Mesothelial cell of epicardium (in vitro differentiated cells): ENCODE results near the gene PSMD9. TPM values are rescaled to one million over a fixed set of nuclear protein-coding genes. Genes with fewer than 3 reads are reported as not detected.
"Not testable (repeated sequence)": the region's sequence is repeated elsewhere in the genome, so short reads cannot be mapped to it uniquely, and the experiment has no call there.

ENCODE experiments used
- DNase-seq, 2 experiments: peaks; one replicate each; pipeline ENCODE4 v3.0.0; 2021; ENCODE audit warnings: low spot score in 2 of 2; ENCODE audit not compliant: unreplicated experiment in 2 of 2
- H3K27ac Mint-ChIP-seq: 2 replicates; pipeline ENCODE4 v1.8.0; 2021; ENCODE audit warnings: mixed read lengths
- H3K27me3 Mint-ChIP-seq: 2 replicates; pipeline ENCODE4 v1.8.0; 2021; ENCODE audit warnings: low read depth, mixed read lengths
- H3K36me3 Mint-ChIP-seq: 2 replicates; pipeline ENCODE4 v1.8.0; 2021; ENCODE audit warnings: mixed read lengths
- H3K4me1 Mint-ChIP-seq: 2 replicates; pipeline ENCODE4 v1.8.0; 2021; ENCODE audit warnings: mixed read lengths
- H3K4me3 Mint-ChIP-seq: 2 replicates; pipeline ENCODE4 v1.8.0; 2021; ENCODE audit warnings: mild to moderate bottlenecking, moderate library complexity, mixed read lengths
- H3K9me3 Mint-ChIP-seq: 2 replicates; pipeline ENCODE4 v1.8.0; 2021; ENCODE audit warnings: mixed read lengths
- total RNA-seq: library from RNA; stranded (reverse); gene quantifications from 3 replicates; pipeline ENCODE4 v1.2.1, GENCODE V29; 2021
- TF ChIP-seq, protein P1 (sequence below): fragments of 200-600 bp; sonication (generic); IDR thresholded peaks from one replicate; pipeline ENCODE4 v1.5.0; 2021; ENCODE audit warnings: antibody characterized with exemption; ENCODE audit not compliant: unreplicated experiment

The PSMD9 gene
- total RNA-seq, 1 donor from 2014 or later, result 34.1 TPM

DNA sequence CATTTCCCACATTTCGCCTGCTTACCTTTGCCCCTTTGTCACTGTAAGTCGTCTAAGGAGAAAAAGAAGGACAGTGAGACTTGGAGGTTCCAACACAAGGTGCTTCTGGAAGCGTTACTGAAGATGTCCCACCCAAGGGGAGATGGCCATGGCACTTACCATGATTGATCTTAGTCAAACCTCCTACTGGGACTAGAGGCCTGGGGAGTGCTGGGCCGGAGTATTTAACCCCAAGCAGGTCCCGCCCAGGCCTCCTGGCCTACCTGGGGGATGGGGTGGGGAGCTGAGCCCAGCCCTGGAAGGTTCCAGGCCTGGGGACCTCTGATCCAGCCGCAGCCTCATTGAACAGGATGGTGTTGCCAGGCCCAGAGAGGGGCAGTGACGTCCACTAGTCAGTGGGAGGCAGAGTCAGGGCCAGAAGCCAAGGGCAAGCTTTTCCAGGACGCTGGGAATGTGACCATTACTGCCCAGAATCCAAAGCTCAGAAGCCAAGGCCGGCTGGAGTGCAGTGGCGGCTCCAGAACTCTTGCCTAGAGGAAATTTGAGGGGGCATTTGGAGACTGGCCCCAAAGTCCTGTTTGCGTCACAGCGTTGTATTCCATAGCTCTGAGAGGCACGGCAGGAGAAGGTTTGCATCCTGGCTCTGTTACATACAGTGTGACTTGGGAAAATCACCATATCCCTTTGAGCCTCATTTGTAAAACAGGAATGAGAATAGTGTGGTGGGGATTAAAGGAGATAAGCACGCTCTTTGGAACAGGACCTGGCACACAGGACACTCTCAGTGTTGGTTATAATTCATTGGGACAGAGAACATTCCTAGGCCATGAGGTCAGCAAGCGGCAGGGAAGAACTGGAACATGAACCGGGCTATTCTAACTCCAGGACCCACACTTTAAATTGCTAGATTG, 29.7 kb upstream of the PSMD9 start, which contains the start of gene HPD:
HPD (minus strand) TSS at position 198 of the 911 bp plus-strand sequence; CDS start at position 162, 36 bp downstream.
- H3K36me3 Mint-ChIP-seq, result no peaks in the 10 kb centered on the region
- TF ChIP-seq, protein P1, sequence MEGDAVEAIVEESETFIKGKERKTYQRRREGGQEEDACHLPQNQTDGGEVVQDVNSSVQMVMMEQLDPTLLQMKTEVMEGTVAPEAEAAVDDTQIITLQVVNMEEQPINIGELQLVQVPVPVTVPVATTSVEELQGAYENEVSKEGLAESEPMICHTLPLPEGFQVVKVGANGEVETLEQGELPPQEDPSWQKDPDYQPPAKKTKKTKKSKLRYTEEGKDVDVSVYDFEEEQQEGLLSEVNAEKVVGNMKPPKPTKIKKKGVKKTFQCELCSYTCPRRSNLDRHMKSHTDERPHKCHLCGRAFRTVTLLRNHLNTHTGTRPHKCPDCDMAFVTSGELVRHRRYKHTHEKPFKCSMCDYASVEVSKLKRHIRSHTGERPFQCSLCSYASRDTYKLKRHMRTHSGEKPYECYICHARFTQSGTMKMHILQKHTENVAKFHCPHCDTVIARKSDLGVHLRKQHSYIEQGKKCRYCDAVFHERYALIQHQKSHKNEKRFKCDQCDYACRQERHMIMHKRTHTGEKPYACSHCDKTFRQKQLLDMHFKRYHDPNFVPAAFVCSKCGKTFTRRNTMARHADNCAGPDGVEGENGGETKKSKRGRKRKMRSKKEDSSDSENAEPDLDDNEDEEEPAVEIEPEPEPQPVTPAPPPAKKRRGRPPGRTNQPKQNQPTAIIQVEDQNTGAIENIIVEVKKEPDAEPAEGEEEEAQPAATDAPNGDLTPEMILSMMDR, result no peak
- H3K27me3 Mint-ChIP-seq, result no peaks in the 10 kb centered on the region
- peak within 1 kb of the TSS; percentile 24 for H3K27ac Mint-ChIP-seq
- H3K9me3 Mint-ChIP-seq, result no peaks in the 10 kb centered on the region
- no peak for DNase-seq
- peaks cover 24% of the 10 kb centered on the region for H3K4me1 Mint-ChIP-seq
- no peak within 1 kb of the TSS for H3K4me3 Mint-ChIP-seq

DNA sequence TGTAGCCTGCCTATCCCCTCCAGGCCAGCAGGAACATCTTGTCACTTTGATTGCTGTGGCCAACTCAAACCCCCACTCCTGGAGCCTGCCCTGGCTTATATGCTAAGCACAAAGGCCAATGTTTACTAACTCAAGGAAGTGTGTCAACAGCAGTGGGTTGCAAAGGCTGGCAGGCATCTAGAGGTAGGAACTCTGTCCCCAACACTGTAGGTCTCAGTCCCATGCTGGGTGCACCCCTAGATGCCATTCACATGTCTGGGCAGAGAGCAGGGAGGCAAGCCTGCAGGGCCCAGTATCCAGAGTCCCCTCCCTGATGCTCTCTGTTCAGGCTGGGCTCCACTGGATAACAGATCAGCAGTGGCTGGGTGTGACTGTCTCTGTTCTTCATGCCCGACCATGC, 28.3 kb upstream of the PSMD9 start:
- Mint-ChIP-seq H3K27ac (no peak overlapping the region), H3K4me3 (no peak overlapping the region), H3K36me3 (no peaks in the 10 kb centered on the region), H3K27me3 (no peaks in the 10 kb centered on the region), H3K9me3 (no peaks in the 10 kb centered on the region), H3K4me1 (peaks cover 24% of the 10 kb centered on the region)
- DNase-seq, result no peak
- TF ChIP-seq, protein P1, result no peak

- DNase-seq, H3K27me3 Mint-ChIP-seq, H3K9me3 Mint-ChIP-seq, H3K36me3 Mint-ChIP-seq, H3K27ac Mint-ChIP-seq, H3K4me3 Mint-ChIP-seq: not testable (repeated sequence)
- peaks cover 24% of the 10 kb centered on the region for H3K4me1 Mint-ChIP-seq
Measured at GRCh38 chr12:121860699-121861098, 27.9 kb upstream of the PSMD9 start.

GRCh38 chr12:121861636-121862254, 26.8 kb upstream of the PSMD9 start:
- peaks cover 24% of the 10 kb centered on the region for H3K4me1 Mint-ChIP-seq
- peak overlapping the region; percentile 56 for H3K27ac Mint-ChIP-seq
- H3K9me3 Mint-ChIP-seq, result no peaks in the 10 kb centered on the region
- H3K4me3 Mint-ChIP-seq, result peak overlapping the region; percentile 52
- H3K36me3 Mint-ChIP-seq, result no peaks in the 10 kb centered on the region
- DNase-seq, result no peak
- TF ChIP-seq, protein P1, result no peak
- H3K27me3 Mint-ChIP-seq, result no peaks in the 10 kb centered on the region

- Mint-ChIP-seq H3K36me3 (no peaks in the 10 kb centered on the region), H3K27ac (no peak overlapping the region), H3K27me3 (no peaks in the 10 kb centered on the region), H3K9me3 (no peaks in the 10 kb centered on the region), H3K4me3 (no peak overlapping the region), H3K4me1 (peaks cover 10% of the 10 kb centered on the region)
- DNase-seq, result no peak
- TF ChIP-seq, protein P1, result no peak
Measured at GRCh38 chr12:121866331-121866730, 22.3 kb upstream of the PSMD9 start.

- not testable (repeated sequence) for H3K36me3 Mint-ChIP-seq, H3K4me3 Mint-ChIP-seq, DNase-seq, H3K9me3 Mint-ChIP-seq, H3K27me3 Mint-ChIP-seq, H3K4me1 Mint-ChIP-seq, H3K27ac Mint-ChIP-seq
Measured at GRCh38 chr12:121869229-121869628, 19.4 kb upstream of the PSMD9 start.
